Fibroblast of lung (primary cell): Measurements from ENCODE around the gene KIF26B.

ENCODE experiments used
- EZH2 ChIP-seq: IDR thresholded peaks from 2 replicates; pipeline ENCODE4 v1.5.1; 2012; ENCODE audit warnings: low read length, control low read depth, mild to moderate bottlenecking; ENCODE audit errors: missing control alignments
- TF ChIP-seq, protein P1 (sequence below), 2 donors: IDR thresholded peaks in 1 of 2; conservative IDR thresholded peaks in 1 of 2; 1 replicate in 1 of 2; 2 replicates in 1 of 2; pipeline ENCODE4 v1.5.1; 2011 to 2012; ENCODE audit warnings: low read length in 2 of 2, control low read depth in 1 of 2, inconsistent platforms in 1 of 2, low read depth in 1 of 2, mild to moderate bottlenecking in 1 of 2

GRCh38 chr1:245261786-245262185 lies 107.0 kb downstream of the KIF26B start:
- TF ChIP-seq, protein P1, sequence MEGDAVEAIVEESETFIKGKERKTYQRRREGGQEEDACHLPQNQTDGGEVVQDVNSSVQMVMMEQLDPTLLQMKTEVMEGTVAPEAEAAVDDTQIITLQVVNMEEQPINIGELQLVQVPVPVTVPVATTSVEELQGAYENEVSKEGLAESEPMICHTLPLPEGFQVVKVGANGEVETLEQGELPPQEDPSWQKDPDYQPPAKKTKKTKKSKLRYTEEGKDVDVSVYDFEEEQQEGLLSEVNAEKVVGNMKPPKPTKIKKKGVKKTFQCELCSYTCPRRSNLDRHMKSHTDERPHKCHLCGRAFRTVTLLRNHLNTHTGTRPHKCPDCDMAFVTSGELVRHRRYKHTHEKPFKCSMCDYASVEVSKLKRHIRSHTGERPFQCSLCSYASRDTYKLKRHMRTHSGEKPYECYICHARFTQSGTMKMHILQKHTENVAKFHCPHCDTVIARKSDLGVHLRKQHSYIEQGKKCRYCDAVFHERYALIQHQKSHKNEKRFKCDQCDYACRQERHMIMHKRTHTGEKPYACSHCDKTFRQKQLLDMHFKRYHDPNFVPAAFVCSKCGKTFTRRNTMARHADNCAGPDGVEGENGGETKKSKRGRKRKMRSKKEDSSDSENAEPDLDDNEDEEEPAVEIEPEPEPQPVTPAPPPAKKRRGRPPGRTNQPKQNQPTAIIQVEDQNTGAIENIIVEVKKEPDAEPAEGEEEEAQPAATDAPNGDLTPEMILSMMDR (conservative IDR thresholded peaks at IDR 0.05 in 1 of 2, IDR thresholded peaks at IDR 0.05 in 1 of 2; ENCODE audit: low read depth in 1 of 2, low read length in 2 of 2) = no peak
- no peak for TF ChIP-seq EZH2
